ENCODE results near the gene DPYD.
"Not testable (repeated sequence)": the region's sequence is repeated elsewhere in the genome, so short reads cannot be mapped to it uniquely, and the experiment has no call there.

The DPYD gene

GRCh38 chr1:97258597-97258996 is 662.2 kb downstream of the DPYD start:
- DNase-seq: no peak

DNA sequence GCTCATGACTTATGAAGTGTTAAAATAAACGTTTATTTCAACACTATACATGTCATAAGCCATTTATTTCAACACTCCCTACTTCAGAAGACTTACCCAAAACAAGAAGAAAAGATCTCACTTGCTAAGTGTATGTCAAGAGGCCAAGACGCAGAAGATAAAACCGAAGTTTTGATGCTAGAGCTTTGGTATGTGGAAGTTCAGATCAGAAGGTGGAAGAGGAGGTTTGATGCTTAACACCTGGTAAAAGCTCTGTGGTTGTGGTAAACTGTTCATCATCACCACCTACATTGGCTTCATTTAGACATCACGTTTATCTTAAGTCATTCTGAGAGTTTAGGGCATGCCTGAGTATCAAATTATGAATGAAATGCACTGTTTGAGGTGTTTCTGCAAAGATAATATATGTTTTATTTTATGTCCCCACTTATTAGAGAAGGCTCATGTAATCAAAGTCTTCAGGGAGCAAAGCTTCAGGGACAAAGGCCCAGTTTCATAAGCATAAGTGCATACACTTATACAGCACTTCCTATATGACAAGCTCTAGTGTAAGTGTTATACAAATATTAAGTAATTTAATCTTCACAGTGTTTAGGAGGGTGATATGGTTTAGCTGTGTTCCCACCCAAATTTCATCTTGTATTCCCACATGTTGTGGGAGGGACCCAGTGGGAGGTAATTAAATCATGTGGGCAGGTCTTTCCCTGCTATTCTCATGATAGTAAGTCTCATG is 665.9 kb downstream of the DPYD start:
- no peak for DNase-seq

DNA sequence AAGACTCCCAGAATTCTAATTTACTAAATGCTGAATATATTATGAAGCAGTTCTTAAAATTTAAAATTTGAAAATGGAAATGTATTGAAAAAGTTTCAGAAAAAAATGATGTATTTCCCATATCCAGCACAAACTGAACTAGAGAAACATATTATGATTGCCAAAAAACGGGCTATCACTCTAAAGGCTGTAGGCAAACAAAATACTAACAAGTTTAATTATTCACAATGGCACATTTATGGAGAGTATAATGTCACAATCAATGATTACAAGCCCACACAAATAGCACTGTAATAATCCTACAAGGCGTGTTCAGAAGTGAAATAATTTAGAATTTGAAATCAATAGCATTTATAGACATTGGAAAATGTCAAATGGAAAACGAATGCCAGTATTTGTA is 667.9 kb downstream of the DPYD start:
- DNase-seq: no peak

GRCh38 chr1:97252076-97252475 is 668.8 kb downstream of the DPYD start:
- DNase-seq: no peak

GRCh38 chr1:97247196-97247595 is 673.6 kb downstream of the DPYD start:
- DNase-seq: no peak

GRCh38 chr1:97245682-97246081 is 675.2 kb downstream of the DPYD start:
- DNase-seq: no peak

GRCh38 chr1:97245026-97245425 is 675.8 kb downstream of the DPYD start:
- DNase-seq: no peak

- no peak for DNase-seq
Observed at GRCh38 chr1:97243973-97244560, 676.8 kb downstream of the DPYD start.

DNA sequence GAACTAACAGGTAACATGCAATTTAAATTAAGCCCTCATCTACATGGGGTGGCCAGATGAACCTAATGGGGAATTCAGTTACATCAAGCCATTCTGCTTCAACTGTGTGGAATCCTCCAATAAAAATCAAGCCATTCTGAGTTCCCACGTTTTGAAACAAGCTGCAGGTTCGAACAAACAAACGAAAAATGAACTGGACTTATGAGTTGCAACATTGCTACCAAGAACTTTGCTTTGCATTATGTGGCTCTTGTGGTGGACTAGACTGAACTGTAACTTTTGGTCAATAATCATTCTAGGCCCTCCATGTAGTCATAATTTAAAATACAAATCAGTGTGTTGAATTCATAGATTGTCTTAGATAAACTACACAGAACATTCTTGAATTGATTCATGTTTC is 682.0 kb downstream of the DPYD start:
- DNase-seq: no peak

DNA sequence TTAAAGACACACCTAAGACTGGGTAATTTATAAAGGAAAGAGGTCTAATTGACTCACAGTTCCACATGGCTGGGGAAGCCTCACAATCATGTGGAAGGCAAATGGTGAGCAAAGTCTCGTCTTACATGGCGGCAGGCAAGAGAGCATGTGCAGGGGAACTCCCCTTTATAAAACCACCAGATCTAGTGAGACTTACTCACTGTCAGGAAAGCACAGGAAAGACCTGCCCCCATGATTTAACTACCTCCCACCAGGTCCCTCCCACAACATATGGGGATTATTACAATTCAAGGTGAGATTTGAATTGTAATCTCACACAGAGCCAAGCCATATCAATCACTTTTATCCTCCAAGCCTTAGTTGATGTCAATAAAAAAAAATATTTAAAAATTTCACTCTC is 689.5 kb downstream of the DPYD start:
- DNase-seq: not testable (repeated sequence)

- no peak for DNase-seq
Observed at GRCh38 chr1:97212671-97213070, 708.2 kb downstream of the DPYD start.

DNA sequence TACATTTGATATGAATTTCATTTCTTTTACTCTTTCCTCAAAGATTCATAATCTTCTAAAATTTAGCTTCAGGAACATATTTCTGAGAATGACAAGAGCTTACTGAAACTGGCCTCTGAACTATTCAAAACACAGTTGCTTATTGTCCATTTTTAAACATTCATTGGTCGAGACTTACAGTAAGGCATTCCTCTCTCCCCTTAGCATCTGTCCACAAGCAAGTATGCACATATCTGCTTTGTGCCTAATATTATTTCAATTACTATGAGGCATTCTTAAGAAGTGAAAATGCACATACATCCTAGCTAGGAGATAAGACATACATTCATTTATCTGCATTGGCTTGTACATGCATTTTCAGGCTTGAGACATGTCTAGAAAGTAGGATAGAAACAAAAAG is 710.5 kb downstream of the DPYD start:
- DNase-seq: no peak

GRCh38 chr1:97209381-97209957 is 711.4 kb downstream of the DPYD start:
- DNase-seq: no peak

- no peak for DNase-seq
Observed at GRCh38 chr1:97207868-97208267, 713.0 kb downstream of the DPYD start.

DNA sequence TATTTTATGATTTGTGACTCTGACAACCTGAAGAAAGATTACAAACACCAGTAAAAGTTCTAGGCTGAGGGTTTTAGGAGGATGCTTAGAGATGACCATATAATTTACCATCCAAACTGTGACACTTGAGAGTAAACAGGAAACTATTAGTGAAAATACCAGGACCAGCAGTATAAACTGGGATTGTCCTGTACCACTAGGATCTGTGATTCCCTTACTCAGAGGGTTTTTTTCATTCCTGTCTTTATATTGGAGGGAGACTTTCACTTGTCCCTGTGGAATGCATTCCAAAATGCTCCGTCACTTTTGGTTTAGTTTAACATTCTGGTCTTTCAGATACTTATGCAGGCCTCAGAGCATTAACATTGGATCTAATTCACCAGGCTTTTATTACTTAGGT is 716.4 kb downstream of the DPYD start:
- no peak for DNase-seq

- no peak for DNase-seq
Observed at GRCh38 chr1:97202481-97203380, 718.1 kb downstream of the DPYD start.

DNA sequence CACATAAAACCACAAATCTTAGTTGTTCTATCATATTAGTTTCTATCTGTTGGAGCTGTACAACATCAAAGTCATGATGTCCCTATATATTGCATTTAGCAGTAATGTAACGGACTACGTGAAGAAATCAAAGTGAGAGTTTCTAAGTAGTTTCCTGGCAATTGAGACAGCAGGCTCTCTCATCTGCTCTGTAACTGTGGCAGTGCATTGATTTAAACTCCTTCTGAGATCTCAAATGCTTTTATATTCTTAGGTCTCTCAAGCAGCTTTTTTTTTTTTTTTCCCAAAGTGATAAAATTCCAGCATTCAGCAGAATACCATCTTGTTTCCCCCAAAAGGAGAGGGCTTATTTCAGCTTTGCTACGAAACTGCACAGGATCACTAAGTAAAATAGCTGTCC is 719.2 kb downstream of the DPYD start:
- DNase-seq: no peak

DNA sequence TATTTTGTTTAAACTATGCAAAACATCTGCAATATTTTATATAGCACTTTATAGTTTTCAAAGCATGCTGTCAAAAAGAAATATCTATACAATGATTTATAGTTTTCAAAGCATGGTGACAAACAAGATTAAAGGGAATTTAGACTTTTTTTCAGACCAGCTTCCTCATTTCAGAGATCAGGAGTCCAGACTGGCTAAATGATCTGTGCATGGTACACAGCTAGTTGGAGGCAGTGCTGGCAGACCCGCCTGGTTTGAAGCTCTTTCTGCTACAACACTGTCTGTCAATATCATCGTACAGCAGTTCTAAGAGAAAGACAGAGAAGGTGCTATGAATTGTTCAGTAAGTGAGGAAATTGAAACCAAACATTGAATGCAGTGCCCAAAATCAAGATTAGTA is 720.2 kb downstream of the DPYD start:
- no peak for DNase-seq

GRCh38 chr1:97196825-97197516 is 723.9 kb downstream of the DPYD start:
- DNase-seq: no peak

- no peak for DNase-seq
Observed at GRCh38 chr1:97192872-97193572, 727.8 kb downstream of the DPYD start.

- DNase-seq: no peak
Observed at GRCh38 chr1:97190326-97190725, 730.5 kb downstream of the DPYD start.

- no peak for DNase-seq
Observed at GRCh38 chr1:97186381-97186780, 734.5 kb downstream of the DPYD start.
